H1 (cell line): ENCODE data around the gene NKX6-1. TPM values are rescaled to one million over a fixed set of nuclear protein-coding genes. Genes with fewer than 3 reads are reported as not detected.

Experiments
- CTCF ChIA-PET: fragments of 300-600 bp; sonication (Branson Sonifier 250); formaldehyde crosslinking; loops from one replicate; lab custom pipeline; 2021; ENCODE audit not compliant: partially characterized antibody; lab: Charles Lee
- POLR2A ChIA-PET: fragments of 300-600 bp; sonication (Branson Sonifier 250); formaldehyde crosslinking; loops from one replicate; lab custom pipeline; 2021; ENCODE audit warnings: inconsistent platforms; ENCODE audit not compliant: partially characterized antibody; lab: Charles Lee
- DNase-seq, 2 experiments: peaks; one replicate each; pipeline versions ENCODE4 v3.0.0 to v3.0.0-alpha.2; 2010 to 2022; ENCODE audit warnings: low spot score in 2 of 2, low read depth in 1 of 2, mixed read lengths in 1 of 2
- FAIRE-seq: peaks from 2 replicates; lab custom pipeline; 2011; peaks lifted over from hg19 to GRCh38; lab: Jason Lieb, UNC
- H2AFZ ChIP-seq: 2 replicates; pipeline ENCODE4 v1.8.1; 2012; ENCODE audit warnings: low read length, inconsistent platforms
- H2AK5ac ChIP-seq: 2 replicates; pipeline ENCODE4 v1.6.1; 2013; ENCODE audit warnings: low read depth, low read length
- H2BK120ac ChIP-seq: replicated peaks from 2 replicates; pipeline ENCODE3; 2013; ENCODE audit warnings: low read depth, low read length, inconsistent platforms
- H2BK12ac ChIP-seq: 2 replicates; pipeline ENCODE4 v1.6.1; 2013; ENCODE audit warnings: low read depth, low read length
- H2BK15ac ChIP-seq: 2 replicates; pipeline ENCODE4 v1.6.1; 2013; ENCODE audit warnings: low read length
- H2BK20ac ChIP-seq: 2 replicates; pipeline ENCODE4 v1.6.1; 2013; ENCODE audit warnings: low read length
- H2BK5ac ChIP-seq: 2 replicates; pipeline ENCODE4 v1.6.1; 2013; ENCODE audit warnings: low read depth, low read length
- H3K14ac ChIP-seq: 2 replicates; pipeline ENCODE4 v1.6.1; 2013; ENCODE audit warnings: inconsistent platforms; ENCODE audit not compliant: insufficient read length
- H3K18ac ChIP-seq: 2 replicates; pipeline ENCODE4 v1.6.1; 2013; ENCODE audit warnings: low read length; ENCODE audit errors: extremely low read depth
- H3K23ac ChIP-seq: 2 replicates; pipeline ENCODE4 v1.6.1; 2013; ENCODE audit warnings: inconsistent platforms; ENCODE audit not compliant: insufficient read length
- H3K23me2 ChIP-seq: 2 replicates; pipeline ENCODE4 v1.6.1; 2013; ENCODE audit warnings: low read depth, low read length
- H3K27ac ChIP-seq: 2 replicates; pipeline ENCODE4 v1.6.1; 2011; ENCODE audit warnings: low read depth, low read length, inconsistent platforms
- H3K27me3 ChIP-seq, 4 experiments: replicated peaks in 1 of 4; 1 replicate in 1 of 4; 2 replicates in 3 of 4; pipeline versions ENCODE4 v1.6.1 to v1.8.1; 2011 to 2013; ENCODE audit warnings: low read length in 3 of 4, mild to moderate bottlenecking in 3 of 4, inconsistent platforms in 2 of 4, mixed read lengths in 2 of 4, moderate library complexity in 1 of 4; ENCODE audit not compliant: control insufficient read depth in 3 of 4, insufficient read depth in 3 of 4; ENCODE audit errors: extremely low read depth in 1 of 4
- H3K36me3 ChIP-seq, 4 experiments: 2 replicates each; pipeline versions ENCODE4 v1.6.1 to v1.8.1; 2011 to 2013; ENCODE audit warnings: mild to moderate bottlenecking in 4 of 4, low read length in 3 of 4, moderate library complexity in 2 of 4, control low read depth in 1 of 4, inconsistent platforms in 1 of 4; ENCODE audit not compliant: insufficient read depth in 4 of 4, control insufficient read depth in 2 of 4
- H3K4ac ChIP-seq: replicated peaks from 2 replicates; pipeline ENCODE3; 2013; ENCODE audit warnings: low read length, low read depth, mixed read lengths, inconsistent platforms; ENCODE audit not compliant: insufficient read length
- H3K4me1 ChIP-seq, 4 experiments: replicated peaks in 1 of 4; 1 replicate in 1 of 4; 2 replicates in 3 of 4; pipeline versions ENCODE4 v1.6.1 to v1.8.1; 2011 to 2013; ENCODE audit warnings: low read length in 3 of 4, inconsistent platforms in 2 of 4, mixed read lengths in 1 of 4; ENCODE audit not compliant: insufficient read depth in 4 of 4, control insufficient read depth in 3 of 4
- H3K4me2 ChIP-seq, 2 experiments: 2 replicates each; pipeline versions ENCODE4 v1.6.1 to v1.8.1; 2011 to 2013; ENCODE audit warnings: low read depth in 2 of 2, low read length in 2 of 2, control low read depth in 1 of 2, inconsistent platforms in 1 of 2, mild to moderate bottlenecking in 1 of 2; ENCODE audit not compliant: insufficient read depth in 1 of 2
- H3K4me3 ChIP-seq, 4 experiments: fragments of 200-600, 300-600 bp in 1 of 4; sonication (generic), shearing (Covaris generic), sonication (Bioruptor Twin) in 1 of 4; 2 replicates each; pipeline versions ENCODE4 v1.5.1 to v1.8.1; 2011 to 2016; ENCODE audit warnings: low read length in 4 of 4, low read depth in 3 of 4, control low read depth in 2 of 4, inconsistent platforms in 2 of 4, mild to moderate bottlenecking in 2 of 4, mixed read lengths in 1 of 4, moderate library complexity in 1 of 4; ENCODE audit not compliant: insufficient read depth in 2 of 4; ENCODE audit errors: extremely low read depth in 1 of 4
- H3K56ac ChIP-seq: replicated peaks from 2 replicates; pipeline ENCODE3; 2013; ENCODE audit warnings: low read depth, mild to moderate bottlenecking, mixed read lengths, low read length, inconsistent platforms; ENCODE audit not compliant: insufficient read length
- H3K79me1 ChIP-seq: 2 replicates; pipeline ENCODE4 v1.6.1; 2013; ENCODE audit warnings: low read depth, low read length, control low read depth
- H3K79me2 ChIP-seq, 2 experiments: 2 replicates each; pipeline versions ENCODE4 v1.6.1 to v1.8.1; 2012 to 2013; ENCODE audit warnings: low read length in 2 of 2, mild to moderate bottlenecking in 2 of 2, inconsistent platforms in 1 of 2; ENCODE audit not compliant: insufficient read depth in 2 of 2, control insufficient read depth in 1 of 2
- H3K9ac ChIP-seq, 4 experiments: replicated peaks in 1 of 4; 1 replicate in 1 of 4; 2 replicates in 3 of 4; pipeline versions ENCODE4 v1.6.1 to v1.8.1; 2011 to 2013; ENCODE audit warnings: low read depth in 3 of 4, low read length in 3 of 4, control low read depth in 2 of 4, mild to moderate bottlenecking in 2 of 4, moderate library complexity in 2 of 4, inconsistent platforms in 1 of 4; ENCODE audit errors: extremely low read depth in 1 of 4
- H3K9me3 ChIP-seq, 2 experiments: 2 replicates each; pipeline versions ENCODE4 v1.6.1 to v1.8.1; 2012 to 2013; ENCODE audit warnings: mild to moderate bottlenecking in 2 of 2, moderate library complexity in 2 of 2, control low read depth in 1 of 2, inconsistent platforms in 1 of 2, low read depth in 1 of 2, low read length in 1 of 2, mixed read lengths in 1 of 2; ENCODE audit not compliant: insufficient read depth in 2 of 2
- H4K20me1 ChIP-seq, 2 experiments: replicated peaks in 1 of 2; 2 replicates each; pipeline versions ENCODE3 to v1.8.1; 2011 to 2013; ENCODE audit warnings: inconsistent platforms in 2 of 2, low read length in 2 of 2, mild to moderate bottlenecking in 1 of 2; ENCODE audit not compliant: insufficient read depth in 2 of 2, control insufficient read depth in 1 of 2
- H4K5ac ChIP-seq: 2 replicates; pipeline ENCODE4 v1.6.1; 2013; ENCODE audit warnings: low read length, low read depth, mixed read lengths, inconsistent platforms; ENCODE audit not compliant: insufficient read length
- H4K8ac ChIP-seq: 2 replicates; pipeline ENCODE4 v1.8.0; 2013; ENCODE audit warnings: mild to moderate bottlenecking, moderate library complexity, low read length, inconsistent platforms; ENCODE audit not compliant: insufficient read depth; ENCODE audit errors: extremely low read depth
- H4K91ac ChIP-seq: replicated peaks from 2 replicates; pipeline ENCODE3; 2013; ENCODE audit warnings: low read length, mixed read lengths, inconsistent platforms; ENCODE audit not compliant: insufficient read length
- BRCA1 ChIP-seq: IDR thresholded peaks from 2 replicates; pipeline ENCODE4 v1.6.1; 2012; ENCODE audit warnings: low read depth, low read length, improper control_type of control experiment
- CREB1 ChIP-seq: IDR thresholded peaks from 2 replicates; pipeline ENCODE4 v1.6.1; 2012; ENCODE audit warnings: inconsistent platforms
- CTBP2 ChIP-seq: IDR thresholded peaks from 2 replicates; pipeline ENCODE4 v1.7.0; 2011; ENCODE audit warnings: borderline replicate concordance, mild to moderate bottlenecking, moderate library complexity, mixed read lengths, low read length; ENCODE audit not compliant: insufficient read depth, insufficient read length
- HDAC2 ChIP-seq, 2 experiments: fragments of 300-600 bp in 1 of 2; sonication (generic) in 1 of 2; IDR thresholded peaks; 2 replicates each; pipeline ENCODE4 v1.6.1; 2011 to 2012; ENCODE audit warnings: low read depth in 2 of 2, low read length in 2 of 2, mild to moderate bottlenecking in 2 of 2, moderate library complexity in 2 of 2, borderline replicate concordance in 1 of 2, inconsistent platforms in 1 of 2
- POLR2AphosphoS5 ChIP-seq: IDR thresholded peaks from 2 replicates; pipeline ENCODE4 v1.6.1; 2011; ENCODE audit warnings: low read depth, low read length
- RAD21 ChIP-seq, 2 experiments: IDR thresholded peaks in 1 of 2; conservative IDR thresholded peaks in 1 of 2; 2 replicates each; pipeline ENCODE4 v1.6.1; 2011; ENCODE audit warnings: low read depth in 2 of 2, low read length in 2 of 2, improper control_type of control experiment in 1 of 2, inconsistent platforms in 1 of 2, mild to moderate bottlenecking in 1 of 2, moderate library complexity in 1 of 2
- TAF1 ChIP-seq: IDR thresholded peaks from 2 replicates; pipeline ENCODE4 v1.6.1; 2011; ENCODE audit warnings: mild to moderate bottlenecking, low read depth, low read length
- TBP ChIP-seq: IDR thresholded peaks from 2 replicates; pipeline ENCODE4 v1.6.1; 2011; ENCODE audit warnings: low read depth, low read length, improper control_type of control experiment
- YY1 ChIP-seq: IDR thresholded peaks from 2 replicates; pipeline ENCODE4 v1.6.1; 2011; ENCODE audit warnings: low read depth, mild to moderate bottlenecking, low read length
- WGBS, 2 experiments: shearing (Covaris generic) in 1 of 2; methylation state at CpG; one replicate each; pipeline versions ENCODE4 v1.1.6 to v1.1.7; 2013 to 2015; ENCODE audit warnings: low lambda C conversion rate in 2 of 2, mixed read lengths in 2 of 2, inconsistent platforms in 1 of 2, low coverage in 1 of 2, missing lambda C conversion rate in 1 of 2; ENCODE audit not compliant: insufficient replicate concordance in 2 of 2, insufficient coverage in 1 of 2, insufficient read length in 1 of 2; ENCODE audit errors: extremely low coverage in 1 of 2, missing lambda C conversion rate in 1 of 2; 5-methylcytosine and 5-hydroxymethylcytosine counted together
- polyA plus RNA-seq, 7 experiments: library from polyadenylated mRNA; depleted of rRNA in 3 of 7; stranded (reverse) in 5 of 7; unstranded in 2 of 7; fragments of >200 nt in 5 of 7; fragments of 200-250 nt in 2 of 7; gene quantifications; 1 replicate in 5 of 7; 2 replicates in 1 of 7; 4 replicates in 1 of 7; pipeline versions ENCODE4 v1.2.1 to v1.2.3, GENCODE V29; 2011 to 2013; ENCODE audit warnings: missing spikeins in 2 of 7, mixed read lengths in 2 of 7
- total RNA-seq: library from RNA; stranded (reverse); fragmentation: NEBNext Ultra II Directional; extraction: Animal tissue kit (Norgen Biotek cat#: 25700); gene quantifications from 2 replicates; pipeline ENCODE4 v1.2.1, GENCODE V29; 2021

NKX6-1 gene
- total and polyA plus RNA-seq, 2 of the 8 experiments (the other 6 are each of a cell fraction or from before 2014, with no cell fraction given): 0.03 to 0.45 TPM

DNA sequence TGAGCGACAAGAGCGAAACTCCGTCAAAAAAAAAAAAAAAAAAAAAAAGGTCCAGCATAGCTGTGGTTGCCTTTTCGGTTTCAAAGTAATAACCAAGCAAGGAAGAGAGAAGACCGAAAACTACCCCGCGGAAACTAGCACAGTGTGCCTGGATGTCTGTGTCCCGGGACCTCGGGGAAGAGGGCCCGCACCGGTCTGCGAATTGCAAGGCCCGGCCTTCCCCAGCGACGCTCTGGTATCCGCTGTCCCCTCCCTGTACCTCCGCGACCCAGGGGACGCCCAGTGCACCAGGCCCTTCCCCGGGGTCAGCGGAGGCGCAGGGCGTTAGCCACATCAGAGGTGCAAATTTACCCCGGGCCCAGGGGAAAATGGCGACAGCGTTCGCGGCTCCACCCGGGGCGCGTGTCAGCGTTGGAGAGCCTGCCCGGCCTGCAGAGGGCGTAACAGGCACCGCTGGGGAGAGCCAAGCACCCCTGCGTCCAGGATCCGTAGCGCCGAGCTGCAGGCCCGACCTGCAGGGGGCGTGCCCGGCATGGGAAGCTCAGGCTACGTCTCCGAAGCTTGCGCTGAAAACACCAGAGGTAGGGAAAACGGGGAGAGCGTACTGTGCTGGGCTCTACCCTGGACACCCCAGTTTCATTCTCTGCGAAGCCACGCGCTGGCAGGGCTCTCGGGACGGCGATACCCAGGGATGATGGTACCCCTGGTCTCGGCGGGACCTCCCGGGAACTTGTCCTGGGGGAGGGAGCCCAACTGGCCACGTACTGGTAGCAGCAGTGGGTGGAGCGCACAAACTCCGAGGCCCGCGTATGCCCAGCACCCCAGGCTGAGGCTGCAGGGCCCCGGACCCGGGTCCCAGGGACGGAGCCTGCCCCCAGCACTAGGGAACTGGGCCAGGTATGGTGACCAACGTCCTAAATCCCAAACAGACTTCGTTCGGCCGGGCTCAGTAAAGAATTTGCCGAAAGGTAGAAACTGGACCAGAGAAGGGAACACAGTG is 16.2 kb downstream of the NKX6-1 start:
- peaks cover 0 to 10% (median 5%) of the 10 kb centered on the region in 4 experiments; a peak in 5 of 7 replicates for H3K4me1 ChIP-seq
- H2AK5ac ChIP-seq: no peak overlapping the region
- H3K23ac ChIP-seq: no peak overlapping the region
- H4K5ac ChIP-seq: no peak overlapping the region
- no peaks in the 10 kb centered on the region for H3K9me3 ChIP-seq
- H4K8ac ChIP-seq: peak overlapping the region; percentile 87; the same call in 1 of the 2 replicates
- peak overlapping the region; percentile 62 to 78 for H3K4me2 ChIP-seq
- POLR2A ChIA-PET: interaction anchor here (1.1 to 1.5 kb wide), 4 partner anchors 10 to 21 kb away, joined by 3 to 5 read pairs (median 4); no protein-coding TSS in a partner anchor
- H3K27ac ChIP-seq: no peak overlapping the region
- H3K79me1 ChIP-seq: no peaks in the 10 kb centered on the region
- CTCF ChIA-PET: interaction anchor here (0.6 to 6.8 kb wide), 40 partner anchors 8 to 715 kb away, joined by 3 to 83 read pairs (median 3); partner anchors contain the start of gene NKX6-1
- no peak overlapping the region for H3K56ac ChIP-seq
- H2BK12ac ChIP-seq: no peak overlapping the region
- H3K79me2 ChIP-seq: no peaks in the 10 kb centered on the region
- H3K23me2 ChIP-seq: no peaks in the 10 kb centered on the region; the same call in 1 of the 2 replicates
- WGBS, 2 experiments: 28% methylated on average over 59 of the region's 69 CpGs; no CpG with 5 or more reads in 1 of the 2 experiments
- 0 out of 2 replicates have a peak overlapping the region, but pooled peaks have one; percentile 18 for H2AFZ ChIP-seq
- no peak overlapping the region for H2BK120ac ChIP-seq
- H3K4ac ChIP-seq: no peak overlapping the region
- peaks cover 55 to 89% (median 76%) of the 10 kb centered on the region in 4 experiments for H3K27me3 ChIP-seq
- no peak overlapping the region for H2BK5ac ChIP-seq
- no peak overlapping the region for H3K9ac ChIP-seq
- no peak overlapping the region for H4K91ac ChIP-seq
- H4K20me1 ChIP-seq: no peaks in the 10 kb centered on the region
- H3K14ac ChIP-seq: no peak overlapping the region
- H3K36me3 ChIP-seq: no peaks in the 10 kb centered on the region
- DNase-seq (peak in 1 of 2 experiments; percentile 97), FAIRE-seq (peak; percentile 42)
- H3K18ac ChIP-seq: no peak overlapping the region
- peak overlapping the region in 3 of 4 experiments; percentile 1 to 52 (median 21); a peak in 5 of 8 replicates for H3K4me3 ChIP-seq
- no peak overlapping the region for H2BK20ac ChIP-seq
- H2BK15ac ChIP-seq: no peak overlapping the region
- TF ChIP-seq POLR2AphosphoS5 (no peak), TBP (peak; percentile 25; the same call in 1 of the 2 replicates), CREB1 (peak; percentile 73), HDAC2 (IDR thresholded peaks at IDR 0.05; ENCODE audit: borderline replicate concordance in 1 of 2, low read depth in 2 of 2, low read length in 2 of 2) (peak; percentile 38 to 91; a peak in 2 of 4 replicates), TAF1 (0 out of 2 replicates have a peak, but pooled peaks have one; percentile 6), CTBP2 (peak; percentile 32), YY1 (peak; percentile 91), BRCA1 (no peak), RAD21 (IDR thresholded peaks at IDR 0.05 in 1 of 2, conservative IDR thresholded peaks at IDR 0.05 in 1 of 2; ENCODE audit: low read depth in 2 of 2, low read length in 2 of 2) (peak; percentile 57 to 70)
